Embryonic facial prominence (tissue), 1 donor: ENCODE results near the gene ADAP1.
"Not testable (repeated sequence)": the region's sequence is repeated elsewhere in the genome, so short reads cannot be mapped to it uniquely, and the experiment has no call there.

Experiments
- DNase-seq: peaks from one replicate; pipeline ENCODE4 v3.0.0-alpha.2; 2016; ENCODE audit errors: extremely low spot score

Gene ADAP1

DNA sequence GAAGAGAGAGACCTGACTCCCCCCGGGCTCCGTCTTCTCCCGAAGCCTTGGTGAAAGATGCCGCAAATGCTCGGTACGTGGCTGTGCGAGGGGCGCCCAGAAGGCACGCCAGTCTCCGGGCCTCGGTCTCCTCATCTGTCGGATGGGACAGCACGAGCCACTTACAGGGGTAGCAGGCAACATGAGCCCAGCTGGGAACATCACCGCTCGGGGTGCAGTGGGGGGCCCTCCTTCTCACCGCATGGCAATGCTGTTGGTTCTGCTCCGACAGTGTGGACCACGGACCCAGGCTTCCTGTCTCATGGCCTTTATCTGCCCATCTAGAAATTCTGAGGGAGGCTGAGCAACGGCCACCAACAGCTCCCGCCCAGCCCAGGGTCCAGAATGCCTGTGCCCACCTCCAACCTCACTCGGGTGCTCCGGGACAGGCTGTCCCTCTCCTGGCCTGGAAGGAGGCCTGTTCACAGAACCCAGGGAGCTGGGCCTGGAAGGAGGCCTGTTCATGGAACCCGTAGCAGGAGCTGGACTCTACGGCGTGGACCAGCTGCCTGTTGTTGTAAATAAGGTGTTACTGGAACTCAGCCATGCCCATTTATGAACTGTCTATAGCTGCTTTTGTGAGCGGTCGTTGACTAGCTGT lies 15.8 kb downstream of the ADAP1 start:
- no peak for DNase-seq

DNA sequence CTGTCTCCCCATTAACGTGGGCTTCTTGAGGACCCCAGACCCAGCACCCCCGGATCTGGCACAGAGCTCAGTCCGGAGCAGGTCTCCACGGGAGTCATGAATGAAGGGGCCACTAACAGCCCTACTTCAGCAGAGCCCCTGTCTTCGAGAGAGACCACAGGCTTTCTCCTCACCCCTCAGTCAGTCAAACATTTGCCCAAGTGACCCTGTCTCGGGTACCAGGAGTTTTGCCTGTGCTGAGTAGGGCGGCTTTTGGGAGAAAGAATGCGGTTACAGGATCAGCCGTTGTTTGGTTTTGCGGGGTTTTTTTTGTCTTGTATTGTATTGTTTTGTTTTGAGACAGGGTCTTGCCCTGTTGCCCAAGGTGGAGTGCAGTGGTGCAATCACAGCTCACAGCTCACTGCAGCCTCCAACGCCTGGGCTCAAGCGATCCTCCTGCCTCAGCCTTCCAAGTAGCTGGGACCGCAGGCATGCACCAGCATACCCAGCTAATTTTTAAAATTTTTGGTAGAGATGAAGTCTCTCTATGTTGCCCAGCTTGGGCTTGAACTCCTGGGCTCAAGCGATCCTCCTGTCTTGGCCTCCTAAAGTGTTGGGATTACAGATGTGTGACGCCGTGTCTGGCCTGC lies 16.5 kb downstream of the ADAP1 start:
- no peak for DNase-seq

DNA sequence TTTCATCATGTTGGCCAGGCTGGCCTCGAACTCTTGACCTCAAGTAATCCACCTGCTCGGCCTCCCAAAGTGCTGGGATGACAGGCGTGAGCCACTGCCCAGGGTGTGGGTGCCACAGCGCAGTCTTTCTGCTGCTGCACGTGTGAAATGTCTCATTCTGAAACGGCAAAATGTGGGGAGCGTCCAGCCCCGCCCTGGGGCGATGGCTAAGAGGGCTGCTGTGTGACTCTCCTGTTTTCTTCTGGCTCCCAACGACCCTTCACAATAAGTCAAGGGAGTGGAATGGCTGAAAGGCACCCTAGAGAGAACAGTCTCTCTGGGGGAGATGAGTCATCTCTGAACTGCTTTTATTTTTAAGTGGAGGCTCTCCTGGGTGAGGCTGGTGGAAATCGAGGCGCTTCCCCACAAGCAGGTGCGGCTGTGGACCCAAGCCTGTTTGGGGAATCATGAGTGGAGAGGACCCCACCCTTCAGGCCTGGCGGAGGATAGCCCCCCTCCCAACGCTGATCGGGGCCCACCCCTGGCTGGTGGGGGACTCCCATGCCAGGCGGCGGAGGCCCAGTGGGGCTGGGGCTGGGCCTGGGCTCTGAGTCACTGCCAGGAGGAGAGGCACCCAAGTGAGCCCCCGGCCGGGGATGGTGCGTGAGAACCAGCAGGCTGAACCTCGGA lies 18.0 kb downstream of the ADAP1 start:
- DNase-seq: no peak

DNA sequence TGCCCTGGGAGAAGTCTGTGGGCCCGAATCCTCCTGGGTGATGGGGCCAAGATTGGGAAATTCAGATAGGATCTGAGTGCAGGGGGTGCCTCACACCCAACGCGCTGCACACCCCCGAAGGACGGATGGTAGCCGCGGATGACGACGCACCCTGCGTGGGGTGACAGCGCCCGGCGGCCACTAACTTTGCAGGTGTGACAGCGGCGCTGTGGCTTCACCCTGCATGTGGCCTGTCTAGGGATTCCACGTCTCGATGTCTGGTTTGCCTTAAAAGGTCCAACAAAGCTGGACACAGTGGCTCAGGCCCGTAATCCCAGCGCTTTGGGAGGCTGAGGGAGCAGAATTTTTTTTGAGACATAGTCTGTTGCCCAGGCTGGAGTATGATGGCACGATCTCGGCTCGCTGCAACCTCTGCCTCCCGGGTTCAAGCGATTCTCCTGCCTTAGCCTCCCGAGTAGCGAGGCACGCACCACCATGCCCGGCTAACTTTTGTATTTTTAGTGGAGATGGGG lies 18.6 kb downstream of the ADAP1 start:
- DNase-seq: no peak

DNA sequence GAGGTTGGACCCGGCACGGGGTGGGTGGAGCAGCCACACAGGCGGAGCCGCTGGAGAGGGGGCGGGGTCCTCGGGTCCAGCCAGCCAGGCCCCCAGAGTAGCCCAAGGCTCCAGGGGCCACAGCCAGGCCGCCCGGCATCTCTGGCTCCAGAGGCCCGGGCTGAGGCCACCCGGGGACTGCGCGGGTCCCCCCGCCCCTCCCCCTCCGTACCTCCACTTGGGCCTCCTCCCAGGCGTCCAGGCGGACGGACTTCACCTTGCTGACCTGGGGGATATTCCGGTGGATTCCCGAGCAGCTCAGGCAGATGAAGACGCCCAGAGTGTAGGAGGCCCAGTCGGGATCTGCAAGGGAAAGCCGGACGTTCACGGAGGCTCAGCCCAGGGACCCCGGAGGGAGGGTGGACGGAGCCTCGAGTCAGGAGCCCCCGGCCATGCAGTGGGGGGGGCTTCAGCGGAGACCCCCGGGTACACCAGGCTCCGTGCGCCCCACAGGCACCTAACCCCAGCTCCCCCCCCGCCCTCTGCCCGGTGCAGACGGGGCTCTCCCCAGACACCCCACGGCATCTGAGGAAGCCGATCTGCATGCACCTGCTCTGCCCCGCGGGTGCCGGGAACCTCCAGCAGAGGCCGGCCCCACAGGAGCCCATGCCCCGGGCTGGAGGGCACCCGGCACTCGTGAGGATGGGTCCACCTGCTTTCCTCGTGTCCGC lies 19.2 kb downstream of the ADAP1 start:
- no peak for DNase-seq

DNA sequence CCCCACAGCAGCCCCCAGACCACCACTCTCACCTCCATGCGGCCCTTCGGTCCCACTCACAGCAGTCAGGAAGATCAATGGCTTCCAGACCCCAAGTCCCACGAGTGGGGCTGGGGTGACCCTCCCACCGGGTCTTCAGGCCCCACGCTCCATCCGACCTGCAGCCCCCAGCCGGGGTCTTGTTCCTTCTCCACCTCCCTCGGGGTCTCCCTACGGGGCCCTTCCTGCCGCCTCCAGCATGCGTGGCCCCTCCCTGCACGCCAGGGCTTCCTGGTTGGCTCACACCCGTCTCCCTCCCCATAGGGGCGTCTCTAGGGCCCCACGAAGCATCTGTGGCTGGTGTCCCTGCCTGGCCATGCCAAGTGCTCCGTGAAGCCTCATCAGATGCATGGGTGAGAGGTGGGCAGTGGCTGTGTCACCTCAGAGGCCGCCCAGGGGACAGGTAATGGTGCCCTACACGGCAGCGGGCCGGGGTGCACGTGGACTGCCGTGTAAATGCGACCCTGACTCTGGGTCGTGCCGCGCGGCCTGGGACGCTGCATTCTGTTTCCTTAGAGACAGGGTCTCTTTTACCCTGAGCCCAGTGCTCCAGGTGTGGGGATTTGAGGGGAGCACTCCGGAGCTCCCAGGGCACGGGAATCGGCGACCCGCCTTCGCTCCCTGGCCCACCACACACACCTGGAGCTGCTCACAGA lies 19.9 kb downstream of the ADAP1 start:
- no peak for DNase-seq

DNA sequence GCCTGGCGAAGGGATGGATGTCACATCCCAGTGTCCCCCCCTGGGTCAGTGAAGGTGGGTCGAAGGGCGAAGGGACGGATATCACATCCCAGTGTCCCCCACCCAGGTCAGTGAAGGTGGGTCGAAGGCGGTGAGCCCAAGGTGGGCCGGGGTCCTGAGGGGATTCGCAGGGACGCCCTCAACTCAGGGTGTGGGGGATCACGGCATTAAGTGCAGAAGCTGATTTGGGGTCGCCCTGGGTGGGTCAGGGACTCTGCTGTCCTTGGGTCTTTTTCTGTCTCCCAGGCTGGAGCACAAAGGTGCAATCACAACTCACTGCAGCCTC lies 21.9 kb downstream of the ADAP1 start:
- no peak for DNase-seq

DNA sequence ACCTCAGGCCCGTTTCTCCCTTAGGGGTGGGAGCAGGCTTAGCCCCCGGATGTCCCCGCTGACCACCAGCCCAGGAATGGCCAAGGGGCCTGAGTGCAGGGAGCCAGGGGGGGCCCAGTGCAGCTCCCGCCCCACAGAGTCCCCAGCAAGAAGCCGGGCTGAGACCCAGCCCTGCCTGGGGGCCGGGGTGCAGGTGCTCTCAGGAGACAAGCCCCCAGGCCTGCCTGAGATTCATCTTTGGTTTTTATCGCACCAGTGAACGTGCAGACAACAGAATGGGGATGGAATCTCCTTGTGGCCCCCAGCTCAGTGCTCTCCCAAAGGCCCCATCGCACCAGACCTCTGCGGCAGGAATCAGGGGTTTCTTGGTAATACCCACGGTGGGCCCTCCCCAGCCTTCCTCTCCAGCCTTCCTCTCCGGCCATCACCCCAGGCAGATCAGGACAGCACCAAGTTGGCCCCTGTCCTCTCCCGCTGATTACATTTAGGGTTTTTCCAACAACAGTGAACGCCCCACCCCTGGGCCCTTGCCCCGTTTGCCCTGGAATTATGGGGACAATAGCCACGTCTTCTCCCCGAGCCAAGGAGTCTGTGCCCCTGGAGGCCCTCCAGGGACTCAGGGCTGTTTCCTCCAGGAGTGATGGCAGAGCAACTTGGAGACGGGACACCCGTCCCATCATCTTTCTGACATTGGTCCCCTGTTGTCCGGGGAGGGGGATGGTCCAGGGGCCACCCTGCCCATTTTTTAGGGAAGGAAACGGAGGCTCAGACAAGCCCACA lies 22.4 kb downstream of the ADAP1 start:
- DNase-seq: no peak

DNA sequence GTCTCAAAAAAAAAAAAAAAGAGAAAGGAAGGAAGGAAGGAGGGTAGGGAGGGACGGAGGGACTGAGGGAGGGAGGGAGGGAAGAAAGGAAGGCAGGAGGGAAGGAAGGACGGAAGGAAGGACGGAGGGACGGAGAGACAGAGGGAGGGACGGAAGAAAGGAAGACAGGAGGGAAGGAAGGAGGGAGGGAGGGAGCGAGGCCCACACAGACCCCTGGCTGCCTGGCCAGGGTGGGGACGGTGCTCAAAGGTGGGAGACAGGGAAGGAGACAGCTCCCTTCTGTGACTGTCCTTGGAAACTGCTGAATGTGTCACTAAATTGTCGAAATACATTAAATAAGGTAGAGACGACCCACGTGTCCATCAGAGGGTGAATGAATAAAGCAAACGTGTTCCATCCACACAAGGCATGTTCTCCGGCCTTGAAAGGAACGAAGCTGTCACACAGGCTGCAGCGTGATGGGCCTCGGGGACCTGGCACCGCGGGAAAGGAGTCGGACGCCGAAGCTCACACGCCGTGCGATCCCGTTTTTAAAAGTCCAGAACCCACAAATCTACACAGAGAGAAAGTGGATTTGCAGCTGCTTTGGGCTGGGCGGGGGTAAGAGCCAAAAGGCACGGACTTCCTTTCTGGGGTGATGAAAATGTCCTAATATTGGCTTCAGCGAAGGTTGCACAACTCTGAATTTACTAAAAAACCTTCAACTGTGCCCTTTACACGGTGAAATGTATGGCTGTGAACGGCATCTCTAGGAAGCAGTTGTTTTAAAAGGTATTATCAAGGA lies 23.3 kb downstream of the ADAP1 start:
- DNase-seq: no peak

DNA sequence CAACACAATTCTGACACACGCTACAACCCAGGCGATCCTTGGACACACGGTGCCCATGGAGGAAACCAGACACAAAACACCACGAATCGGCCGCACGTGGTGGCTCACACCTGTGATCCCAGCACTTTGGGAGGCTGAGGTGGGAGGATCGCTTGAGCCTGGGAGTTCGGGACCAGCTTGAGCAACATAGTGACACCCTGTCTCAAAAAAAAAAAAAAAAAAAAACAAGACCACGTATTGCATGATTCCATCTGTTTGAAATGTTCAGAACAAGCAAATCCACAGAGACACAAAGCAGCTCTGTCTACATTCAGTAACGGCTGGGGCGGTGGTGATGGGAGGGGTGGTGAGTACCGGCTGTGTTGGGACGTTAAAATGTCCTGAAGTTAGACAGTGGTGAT lies 25.2 kb downstream of the ADAP1 start:
- DNase-seq: no peak

DNA sequence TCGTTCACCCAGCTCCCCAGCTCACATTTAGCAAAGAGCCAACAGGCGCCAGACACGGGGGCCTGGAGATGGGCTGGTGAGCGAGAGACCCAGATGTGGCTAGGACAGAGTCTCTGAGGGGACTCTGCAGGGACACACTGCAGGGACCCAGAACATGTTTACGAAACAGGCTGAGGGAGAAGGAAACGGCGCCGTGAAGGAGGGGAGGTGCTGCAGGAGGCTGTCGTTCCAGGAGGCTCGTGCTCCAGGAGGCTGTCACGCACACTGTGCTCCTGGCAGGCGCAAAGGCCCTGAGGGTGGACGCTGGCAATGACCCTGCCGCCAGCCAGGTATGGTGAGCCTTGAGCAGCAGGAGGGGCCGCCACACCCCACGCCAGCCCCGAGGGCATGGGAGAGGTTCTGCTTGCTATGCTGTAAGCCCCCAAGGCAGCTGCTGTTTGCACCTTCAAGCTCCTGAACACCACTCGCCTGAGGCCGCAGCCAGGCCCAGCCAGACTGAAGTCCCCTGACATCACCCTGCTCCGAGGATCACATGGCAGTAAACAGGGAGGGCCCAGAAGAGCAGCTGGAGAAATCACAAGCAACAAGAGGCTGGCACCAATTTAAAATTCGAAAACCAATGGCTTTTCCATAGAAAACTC lies 27.3 kb downstream of the ADAP1 start:
- no peak for DNase-seq

DNA sequence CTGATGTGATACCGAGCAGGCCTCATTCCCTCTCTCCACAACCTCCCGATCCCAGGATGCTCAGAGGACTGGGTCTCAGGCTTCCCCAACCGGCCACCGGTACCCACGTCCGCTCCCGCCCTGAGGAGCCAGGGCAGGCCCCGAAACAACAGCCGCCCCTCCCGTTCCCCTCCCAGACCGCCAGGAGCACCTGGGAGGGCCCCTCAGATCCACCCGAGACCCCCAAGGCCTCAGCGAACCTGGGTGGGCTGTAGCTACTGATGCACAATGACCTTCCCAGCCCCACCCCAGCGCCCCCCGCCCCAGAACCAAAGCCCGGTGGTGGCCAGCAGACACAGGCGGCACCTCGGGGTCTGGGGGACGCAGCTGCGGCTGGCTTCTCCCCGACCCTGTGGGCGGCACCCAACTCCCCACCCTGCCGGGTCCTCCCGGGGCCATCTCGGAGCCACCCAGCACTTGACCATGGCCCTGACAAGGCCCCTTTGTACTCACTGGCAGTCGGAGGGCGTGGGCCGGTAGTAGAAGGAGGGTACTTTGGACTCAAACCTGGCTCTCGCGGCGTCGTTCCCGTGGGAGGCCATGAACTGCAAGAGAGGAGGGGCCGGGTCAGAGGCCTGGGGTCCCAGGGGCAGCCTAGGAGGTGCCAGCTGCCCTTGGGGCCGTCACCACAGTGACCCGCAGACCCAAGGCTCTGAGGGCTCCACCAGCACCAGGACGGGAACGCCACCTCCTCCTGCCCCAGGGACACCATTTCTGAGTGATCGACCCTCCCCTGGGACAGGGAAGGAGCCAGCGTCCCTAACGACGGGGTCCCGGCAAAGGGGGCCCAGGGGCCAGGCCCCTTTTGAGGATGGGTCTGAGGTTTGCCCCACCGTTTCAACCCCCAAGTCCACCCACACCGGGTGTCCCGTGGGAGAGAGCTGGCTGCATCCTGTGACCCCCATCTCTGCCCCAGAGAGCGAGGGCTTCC lies 28.1 kb downstream of the ADAP1 start:
- no peak for DNase-seq

DNA sequence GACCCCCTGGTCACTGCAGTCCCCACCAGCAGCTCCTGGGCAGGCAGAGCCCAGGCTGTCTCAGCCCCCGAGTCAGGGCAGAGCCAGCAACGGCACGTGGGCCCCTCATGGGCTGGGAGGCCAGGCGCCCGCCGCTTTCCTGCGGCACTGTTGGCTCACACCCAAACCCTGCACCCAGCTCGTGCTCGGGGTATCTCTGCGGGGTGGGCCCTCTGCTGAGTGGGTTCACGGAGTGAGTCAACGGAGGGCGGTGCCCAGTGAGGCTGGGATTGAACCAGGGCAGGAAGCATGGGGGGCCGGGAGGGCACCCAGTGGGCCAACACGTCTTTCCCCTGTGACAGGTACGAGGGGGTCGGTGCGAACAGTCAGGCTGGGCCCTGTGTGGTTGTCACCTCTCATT lies 28.9 kb downstream of the ADAP1 start:
- DNase-seq: no peak

DNA sequence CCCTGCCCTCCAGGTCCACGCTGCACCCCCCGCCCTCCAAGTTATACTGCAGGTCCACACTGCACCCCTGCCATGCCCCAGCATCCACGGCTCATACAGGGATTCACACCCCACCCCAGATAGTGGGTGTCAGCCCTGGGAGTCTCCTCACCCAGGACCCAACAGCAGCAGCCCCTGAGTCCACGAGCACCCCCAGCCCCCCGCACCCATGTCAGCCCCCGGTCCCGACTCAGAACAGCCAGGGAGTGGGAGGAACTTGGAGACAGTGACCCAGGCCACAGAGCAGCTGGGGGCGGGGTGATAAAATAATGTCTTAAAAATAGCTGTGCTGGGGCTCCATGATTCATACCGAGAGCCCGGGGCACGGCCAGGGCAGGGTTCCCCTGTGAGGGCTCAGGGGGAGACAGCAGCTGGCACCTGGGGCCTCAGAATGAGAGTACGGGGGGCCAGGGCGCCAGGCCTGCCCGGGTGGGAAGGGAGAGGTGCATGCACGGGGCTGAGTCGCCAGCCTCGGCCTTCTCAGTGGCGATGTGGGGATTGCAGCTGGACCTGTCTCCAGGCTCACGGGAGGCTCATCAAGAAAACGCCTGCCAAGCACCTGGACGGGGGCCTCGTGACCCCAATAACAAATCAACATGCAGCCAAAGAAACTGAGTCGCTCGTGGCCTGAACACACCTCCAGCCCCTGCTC lies 29.8 kb downstream of the ADAP1 start:
- no peak for DNase-seq

DNA sequence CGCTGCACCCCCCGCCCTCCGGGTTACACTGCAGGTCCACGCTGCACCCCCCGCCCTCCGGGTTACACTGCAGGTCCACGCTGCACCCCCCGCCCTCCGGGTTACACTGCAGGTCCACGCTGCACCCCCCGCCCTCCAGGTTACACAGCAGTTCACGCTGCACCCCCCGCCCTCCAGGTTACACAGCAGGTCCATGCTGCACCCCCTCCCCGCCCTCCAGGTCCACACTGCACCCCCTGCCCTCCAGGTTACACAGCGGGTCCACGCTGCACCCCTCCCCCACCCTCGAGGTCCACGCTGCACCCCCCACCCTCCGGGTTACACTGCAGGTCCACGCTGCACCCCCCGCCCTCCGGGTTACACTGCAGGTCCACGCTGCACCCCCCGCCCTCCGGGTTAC lies 30.4 kb downstream of the ADAP1 start:
- not testable (repeated sequence) for DNase-seq

DNA sequence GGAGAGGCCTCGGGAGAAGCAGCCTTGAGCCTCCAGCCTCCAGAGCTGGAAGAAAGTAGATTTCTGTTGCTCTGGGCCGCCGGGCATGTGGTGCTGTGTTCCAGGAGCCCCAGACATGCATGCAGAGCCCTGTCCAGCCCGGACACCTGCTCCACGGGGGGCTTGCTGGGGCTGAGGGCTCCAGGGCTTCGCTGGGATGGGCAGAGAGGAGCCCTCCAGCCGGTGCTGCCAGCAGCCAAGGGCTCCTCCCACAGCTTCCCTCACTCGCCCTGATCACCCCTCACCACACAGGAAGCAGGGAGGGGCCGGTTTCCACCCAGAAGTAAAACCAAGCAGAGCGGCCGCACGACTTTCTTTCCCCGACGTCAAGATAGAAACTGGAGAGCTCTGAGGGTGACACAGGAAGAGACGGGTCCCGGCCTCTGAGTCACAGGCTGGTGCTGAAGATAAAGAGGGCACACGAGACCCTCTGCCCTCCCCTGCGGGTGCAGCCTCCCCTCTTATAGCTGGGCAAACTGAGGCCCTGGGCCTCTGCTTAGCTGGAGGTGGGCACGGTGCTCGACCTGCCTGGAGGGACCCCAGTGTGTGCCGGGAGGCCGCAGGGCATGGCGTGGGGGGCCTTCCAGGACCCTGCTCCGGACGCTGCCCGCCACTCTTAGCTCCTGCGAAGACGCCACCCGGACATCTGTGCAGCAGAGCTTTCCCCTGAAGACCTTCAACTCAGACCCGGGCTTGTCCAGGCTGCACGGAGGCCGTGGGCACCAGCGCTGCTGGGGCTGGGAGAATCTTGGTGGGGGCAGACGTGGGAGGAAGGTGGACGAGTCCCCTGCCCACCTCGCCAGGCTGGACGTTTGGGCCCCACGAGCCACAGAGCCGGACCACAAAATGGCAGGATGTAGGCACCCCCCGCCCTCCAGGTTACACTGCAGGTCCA lies 31.1 kb downstream of the ADAP1 start:
- peak; percentile 34 for DNase-seq
